RWPE1 (cell line): Measurements from ENCODE around the gene PHLDB3.

ENCODE experiments used
- CTCF ChIA-PET: fragments of 350-600 bp; sonication (Branson Sonifier 250); formaldehyde crosslinking; extraction: SDS; loops from one replicate; lab custom pipeline; 2021; lab: Yijun Ruan, JAX
- POLR2A ChIA-PET: fragments of 400-600 bp; formaldehyde crosslinking; extraction: SDS; loops from one replicate; lab custom pipeline; 2020; ENCODE audit warnings: antibody characterized with exemption; ENCODE audit not compliant: low non-redundant PET; lab: Yijun Ruan, JAX
- DNase-seq: peaks from one replicate; pipeline ENCODE4 v3.0.0; 2012; ENCODE audit warnings: low spot score
- H3K27ac ChIP-seq: fragments of 450-650 bp; 2 replicates; pipeline ENCODE4 v1.5.1; 2017
- TF ChIP-seq, protein P1 (sequence below): fragments of 450-650 bp; conservative IDR thresholded peaks from 2 replicates; pipeline ENCODE4 v1.5.1; 2017; ENCODE audit warnings: low read depth, mild to moderate bottlenecking

PHLDB3 gene

DNA sequence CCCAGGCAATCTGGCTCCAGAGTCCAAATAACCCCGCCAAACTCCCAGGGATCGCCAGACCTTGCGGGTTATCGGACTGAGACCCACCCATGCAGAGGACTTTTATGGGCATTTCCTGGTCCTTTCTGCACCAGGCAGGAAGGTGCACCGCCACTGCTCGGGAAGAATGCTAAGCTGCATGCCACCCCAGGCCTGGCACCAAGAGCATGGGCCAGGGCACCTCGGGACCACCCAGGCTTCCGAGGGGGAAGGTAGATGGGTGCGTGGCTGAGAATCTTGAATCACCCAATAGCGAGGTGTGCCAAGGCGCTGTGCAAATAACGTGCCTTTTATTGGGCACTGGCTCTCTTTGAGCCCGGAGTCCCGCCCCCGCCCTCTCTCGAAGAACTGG is 28.0 kb upstream of the PHLDB3 start:
- POLR2A ChIA-PET: interaction anchor here (0.5 to 1.2 kb wide), 3 partner anchors 39 to 283 kb away, joined by 3 to 9 read pairs (median 3); no protein-coding TSS in a partner anchor
- peak; percentile 25 for DNase-seq
- H3K27ac ChIP-seq: peak overlapping the region; percentile 98
- TF ChIP-seq, protein P1, sequence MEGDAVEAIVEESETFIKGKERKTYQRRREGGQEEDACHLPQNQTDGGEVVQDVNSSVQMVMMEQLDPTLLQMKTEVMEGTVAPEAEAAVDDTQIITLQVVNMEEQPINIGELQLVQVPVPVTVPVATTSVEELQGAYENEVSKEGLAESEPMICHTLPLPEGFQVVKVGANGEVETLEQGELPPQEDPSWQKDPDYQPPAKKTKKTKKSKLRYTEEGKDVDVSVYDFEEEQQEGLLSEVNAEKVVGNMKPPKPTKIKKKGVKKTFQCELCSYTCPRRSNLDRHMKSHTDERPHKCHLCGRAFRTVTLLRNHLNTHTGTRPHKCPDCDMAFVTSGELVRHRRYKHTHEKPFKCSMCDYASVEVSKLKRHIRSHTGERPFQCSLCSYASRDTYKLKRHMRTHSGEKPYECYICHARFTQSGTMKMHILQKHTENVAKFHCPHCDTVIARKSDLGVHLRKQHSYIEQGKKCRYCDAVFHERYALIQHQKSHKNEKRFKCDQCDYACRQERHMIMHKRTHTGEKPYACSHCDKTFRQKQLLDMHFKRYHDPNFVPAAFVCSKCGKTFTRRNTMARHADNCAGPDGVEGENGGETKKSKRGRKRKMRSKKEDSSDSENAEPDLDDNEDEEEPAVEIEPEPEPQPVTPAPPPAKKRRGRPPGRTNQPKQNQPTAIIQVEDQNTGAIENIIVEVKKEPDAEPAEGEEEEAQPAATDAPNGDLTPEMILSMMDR: no peak
- CTCF ChIA-PET: interaction anchor here (0.9 kb wide), 1 partner anchor 84 kb away, joined by 4 read pairs; no protein-coding TSS in a partner anchor

DNA sequence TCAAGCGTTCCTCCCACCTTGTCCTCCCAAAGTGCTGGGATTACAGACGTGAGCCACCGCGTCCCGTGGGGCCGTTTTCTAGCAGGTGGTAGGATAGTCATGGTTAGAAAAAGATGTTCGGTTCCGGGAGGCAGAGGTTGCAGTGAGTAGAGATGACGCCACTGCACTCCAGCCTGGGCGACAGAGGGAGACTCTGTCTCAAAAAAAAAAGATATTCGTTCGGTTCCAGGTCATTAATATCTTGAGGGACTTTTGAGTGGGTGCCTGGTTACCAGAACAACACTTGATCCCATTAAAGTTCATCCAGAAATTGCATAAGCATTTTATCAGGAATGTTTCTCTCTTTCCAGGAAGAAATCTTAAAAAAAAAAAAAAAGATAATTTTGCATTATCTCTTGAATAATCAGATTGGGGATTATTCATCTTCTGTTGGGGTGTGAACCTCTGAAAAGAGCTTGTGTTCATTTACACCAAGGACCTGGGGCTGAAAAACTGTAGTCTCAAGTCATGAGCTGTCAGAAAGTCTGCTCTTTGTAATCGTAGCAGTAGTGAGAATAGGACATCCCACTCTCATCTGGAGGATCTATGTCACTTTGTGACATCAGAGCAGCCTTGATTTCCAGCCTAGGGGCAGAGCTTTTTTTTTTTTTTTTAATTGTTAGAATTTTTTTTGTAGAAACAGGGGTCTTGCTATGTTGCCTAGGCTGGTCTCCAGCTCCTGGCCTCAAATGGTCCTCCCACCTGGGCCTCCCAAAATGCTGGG is 23.5 kb upstream of the PHLDB3 start:
- ChIA-PET CTCF (interaction anchor here (0.7 to 1.4 kb wide), 5 partner anchors 8 to 808 kb away, joined by 3 to 9 read pairs (median 4); no protein-coding TSS in a partner anchor), POLR2A (interaction anchor here (0.6 to 0.7 kb wide), 5 partner anchors 70 to 1629 kb away, joined by 3 to 10 read pairs (median 5); no protein-coding TSS in a partner anchor)

DNA sequence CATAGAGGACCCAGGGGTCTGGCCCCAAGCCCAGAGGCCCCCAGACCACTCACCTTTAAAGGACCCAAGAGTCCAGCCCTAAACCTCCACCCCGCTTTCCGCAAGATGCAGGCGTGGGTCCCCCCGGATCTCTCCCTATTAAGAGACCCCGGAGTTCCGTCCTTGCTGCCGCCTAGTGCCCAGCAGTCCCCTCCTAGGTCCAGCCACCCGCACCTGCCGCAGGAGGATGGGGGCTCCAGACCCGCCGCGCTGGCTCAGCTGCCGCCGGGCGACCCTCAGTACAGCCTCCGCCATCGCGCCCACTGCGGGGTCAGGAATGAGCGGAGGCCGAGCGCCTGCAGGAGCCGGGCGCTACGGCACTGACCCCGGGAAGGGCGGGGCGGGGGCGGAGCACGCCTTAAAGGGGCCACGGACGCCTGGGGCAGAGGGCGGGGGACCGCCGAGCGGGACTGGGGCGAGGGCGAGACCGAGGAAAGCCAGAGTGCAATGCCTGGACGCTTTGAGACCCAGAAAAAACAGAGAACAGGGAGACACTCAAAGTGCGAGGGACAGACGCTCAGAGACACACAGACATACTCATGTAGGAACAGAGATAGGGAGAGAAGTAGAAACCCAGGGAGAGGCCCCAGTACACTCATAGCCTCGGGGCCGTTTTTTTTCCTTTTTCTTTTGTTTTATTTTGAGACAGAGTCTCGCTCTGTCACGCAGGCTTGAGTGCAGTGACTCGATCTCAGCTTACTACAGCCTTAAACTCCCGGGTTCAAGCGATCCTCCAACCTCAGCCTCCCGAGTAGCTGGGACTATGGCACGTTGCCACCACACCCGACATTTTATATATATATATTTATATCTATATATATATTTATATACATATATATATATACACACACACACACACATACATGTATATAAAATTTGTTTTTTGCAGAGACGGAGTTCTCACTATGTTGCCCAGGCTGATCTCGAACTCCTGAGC is 22.6 kb upstream of the PHLDB3 start, which contains the start of gene ETHE1:
Gene ETHE1 (minus strand): TSS at position 318 of the 976 bp plus-strand sequence. CDS start 24 bp downstream, at position 294.
- ChIA-PET POLR2A (interaction anchor here (0.6 kb wide), 3 partner anchors 71 to 1629 kb away, joined by 3 to 5 read pairs (median 3); no protein-coding TSS in a partner anchor), CTCF (interaction anchor here (0.6 to 1.4 kb wide), 2 partner anchors 9 to 95 kb away, joined by 4 to 8 read pairs; no protein-coding TSS in a partner anchor)
- peak; percentile 79 for DNase-seq
- H3K27ac ChIP-seq: peak within 1 kb of the TSS; percentile 94
- TF ChIP-seq, protein P1: no peak

More for the DNA sequence above, 23.5 kb upstream of the PHLDB3 start:
- H3K27ac ChIP-seq: peak overlapping the region; percentile 94
- TF ChIP-seq, protein P1: no peak
- no peak for DNase-seq

DNA sequence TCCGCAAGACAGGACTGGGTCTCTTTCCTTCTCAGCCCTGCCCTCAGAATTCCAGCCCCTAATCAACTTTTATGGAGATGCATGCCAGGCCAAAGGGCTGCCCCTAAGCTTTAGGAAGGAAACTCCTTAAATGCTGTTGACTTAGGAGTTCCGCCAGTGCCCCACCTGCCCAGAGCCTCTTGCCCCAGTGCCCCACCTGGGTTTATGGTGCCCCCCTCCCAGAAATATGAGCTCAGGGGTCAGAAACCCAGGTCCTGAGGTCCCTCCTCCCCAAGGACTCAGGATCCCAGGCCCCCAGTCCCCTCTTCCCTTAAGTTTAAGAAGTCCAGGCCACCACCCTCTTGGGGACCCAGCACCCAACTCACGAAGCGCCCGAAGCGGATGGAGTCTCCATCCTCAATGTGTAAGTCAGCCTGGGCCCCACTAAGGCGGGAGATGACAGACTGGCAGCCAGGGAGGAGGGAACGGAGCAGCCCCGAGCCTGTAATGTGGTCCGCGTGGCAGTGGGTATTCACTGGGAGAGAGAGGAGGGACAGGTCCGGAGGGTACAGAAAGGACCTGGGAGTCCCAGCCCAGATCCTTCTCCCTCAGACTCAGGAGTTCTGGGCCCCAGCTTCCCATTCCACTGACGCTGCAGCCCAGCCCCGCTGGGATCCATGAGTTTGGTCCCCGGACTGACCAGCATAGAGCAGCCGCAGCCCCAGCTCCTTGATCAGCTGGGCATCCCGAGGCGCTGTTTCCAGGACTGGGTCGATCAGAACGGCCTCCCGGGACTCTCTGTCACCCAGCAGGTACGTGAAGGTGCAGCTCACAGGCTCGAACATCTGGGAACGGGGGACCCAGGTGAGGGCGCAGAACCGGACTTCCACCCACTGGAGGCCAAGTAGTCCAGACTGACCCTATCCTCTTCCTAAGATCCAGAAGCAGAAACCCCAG is 21.6 kb upstream of the PHLDB3 start:
- TF ChIP-seq, protein P1: no peak
- CTCF ChIA-PET: interaction anchor here (0.6 to 1.3 kb wide), 3 partner anchors 8 to 284 kb away, joined by 6 to 8 read pairs (median 6); no protein-coding TSS in a partner anchor
- DNase-seq: peak; percentile 25
- POLR2A ChIA-PET: interaction anchor here (0.5 to 0.6 kb wide), 2 partner anchors 81 to 1450 kb away, joined by 3 read pairs; partner anchors contain the start of gene ZNF574
- peak overlapping the region; percentile 94 for H3K27ac ChIP-seq
